Gastroesophageal sphincter (tissue), 3 donors: ENCODE measurements around the gene CLIP4.

Experiments used
- CTCF ChIP-seq, 4 experiments: fragments of 200-600 bp in 2 of 4; fragments of 450-650 bp in 2 of 4; sonication (generic) in 1 of 4; IDR thresholded peaks; one replicate each; pipeline ENCODE4 v1.5.1; 2017 to 2019; ENCODE audit warnings: antibody characterized with exemption in 4 of 4, mild to moderate bottlenecking in 2 of 4, moderate library complexity in 2 of 4
- EP300 ChIP-seq: sonication (generic); formaldehyde crosslinking; IDR thresholded peaks from one replicate; pipeline ENCODE4 v1.6.1; 2017; ENCODE audit warnings: antibody characterized with exemption, mild to moderate bottlenecking
- POLR2A ChIP-seq, 2 donors: fragments of 450-650 bp; IDR thresholded peaks; one replicate each; pipeline ENCODE4 v1.6.1; 2017; ENCODE audit warnings: antibody characterized with exemption in 2 of 2, mild to moderate bottlenecking in 2 of 2, moderate library complexity in 1 of 2
- POLR2AphosphoS5 ChIP-seq: sonication (generic); formaldehyde crosslinking; IDR thresholded peaks from one replicate; pipeline ENCODE4 v1.6.1; 2017; ENCODE audit warnings: antibody characterized with exemption

GRCh38 chr2:29207352-29208148 is 92.3 kb downstream of the CLIP4 start:
- no peak for TF ChIP-seq POLR2A (IDR thresholded peaks at IDR 0.05)
- TF ChIP-seq POLR2AphosphoS5, result no peak
- no peak for TF ChIP-seq CTCF (IDR thresholded peaks at IDR 0.05)
- TF ChIP-seq EP300, result no peak
